Spleen (tissue), 7 donors: ENCODE data around the gene SLC38A3.

Experiments used
- POLR2A ChIP-seq, 3 donors: fragments of 450-650 bp; IDR thresholded peaks; one replicate each; pipeline ENCODE4 v1.5.1; 2017; ENCODE audit warnings: antibody characterized with exemption in 3 of 3, mild to moderate bottlenecking in 1 of 3
- POLR2AphosphoS5 ChIP-seq, 3 donors: sonication (generic); formaldehyde crosslinking; IDR thresholded peaks; one replicate each; pipeline ENCODE4 v1.5.1; 2017; ENCODE audit warnings: antibody characterized with exemption in 3 of 3
- TF ChIP-seq, protein P1 (sequence below), 11 experiments: fragments of 200-600 bp in 7 of 11; fragments of 450-650 bp in 4 of 11; sonication (generic) in 4 of 11; IDR thresholded peaks in 8 of 11; conservative IDR thresholded peaks in 3 of 11; 1 replicate in 7 of 11; 2 replicates in 4 of 11; pipeline versions ENCODE4 v1.4.0 to v1.8.0; 2016 to 2021; ENCODE audit warnings: antibody characterized with exemption in 11 of 11, inconsistent platforms in 4 of 11, mild to moderate bottlenecking in 1 of 11
- donor health status: DM: no; HTN: no; CAD: no; lungs with moderate emphysema.
- donor health status: DM: no; HTN: no; CAD: no.
- donor health status: DM: no; HTN: no; CAD: no.

DNA sequence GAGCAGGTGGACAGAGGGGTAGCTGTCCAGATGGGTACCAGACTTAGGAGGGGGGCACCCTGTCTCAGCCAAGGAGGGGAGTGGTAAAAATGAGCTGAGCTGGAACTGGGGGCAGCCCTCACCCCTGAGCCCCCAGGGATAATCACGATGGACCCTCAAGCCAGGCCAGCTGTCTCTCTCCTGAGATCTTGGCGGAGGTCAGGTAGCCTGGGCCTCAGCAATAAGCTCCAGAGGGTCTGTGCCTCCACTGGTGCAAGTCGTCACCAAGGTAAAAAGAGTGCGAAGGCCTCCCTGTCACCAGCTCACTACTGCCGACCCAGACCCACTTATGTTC, 5.1 kb downstream of the SLC38A3 start:
- TF ChIP-seq POLR2A (IDR thresholded peaks at IDR 0.05) (no peak), POLR2AphosphoS5 (IDR thresholded peaks at IDR 0.05) (no peak)
- TF ChIP-seq, protein P1, sequence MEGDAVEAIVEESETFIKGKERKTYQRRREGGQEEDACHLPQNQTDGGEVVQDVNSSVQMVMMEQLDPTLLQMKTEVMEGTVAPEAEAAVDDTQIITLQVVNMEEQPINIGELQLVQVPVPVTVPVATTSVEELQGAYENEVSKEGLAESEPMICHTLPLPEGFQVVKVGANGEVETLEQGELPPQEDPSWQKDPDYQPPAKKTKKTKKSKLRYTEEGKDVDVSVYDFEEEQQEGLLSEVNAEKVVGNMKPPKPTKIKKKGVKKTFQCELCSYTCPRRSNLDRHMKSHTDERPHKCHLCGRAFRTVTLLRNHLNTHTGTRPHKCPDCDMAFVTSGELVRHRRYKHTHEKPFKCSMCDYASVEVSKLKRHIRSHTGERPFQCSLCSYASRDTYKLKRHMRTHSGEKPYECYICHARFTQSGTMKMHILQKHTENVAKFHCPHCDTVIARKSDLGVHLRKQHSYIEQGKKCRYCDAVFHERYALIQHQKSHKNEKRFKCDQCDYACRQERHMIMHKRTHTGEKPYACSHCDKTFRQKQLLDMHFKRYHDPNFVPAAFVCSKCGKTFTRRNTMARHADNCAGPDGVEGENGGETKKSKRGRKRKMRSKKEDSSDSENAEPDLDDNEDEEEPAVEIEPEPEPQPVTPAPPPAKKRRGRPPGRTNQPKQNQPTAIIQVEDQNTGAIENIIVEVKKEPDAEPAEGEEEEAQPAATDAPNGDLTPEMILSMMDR (IDR thresholded peaks at IDR 0.05 in 8 of 11, conservative IDR thresholded peaks at IDR 0.05 in 3 of 11): no peak
